Gastrocnemius medialis (tissue), 4 donors: Measurements from ENCODE around the gene CHIC2.

ENCODE experiments used
- CTCF ChIP-seq, 5 experiments: fragments of 450-650 bp in 3 of 5; fragments of 200-600 bp in 2 of 5; sonication (generic) in 2 of 5; IDR thresholded peaks in 4 of 5; conservative IDR thresholded peaks in 1 of 5; 1 replicate in 4 of 5; 2 replicates in 1 of 5; pipeline ENCODE4 v1.5.1; 2016 to 2019; ENCODE audit warnings: antibody characterized with exemption in 5 of 5, mild to moderate bottlenecking in 3 of 5, moderate library complexity in 3 of 5
- POLR2A ChIP-seq, 2 donors: fragments of 450-650 bp; IDR thresholded peaks; one replicate each; pipeline ENCODE4 v1.6.1; 2017; ENCODE audit warnings: antibody characterized with exemption in 2 of 2, mild to moderate bottlenecking in 2 of 2, moderate library complexity in 2 of 2

GRCh38 chr4:54103190-54103574 lies 38.8 kb upstream of the CHIC2 start:
- no peak for TF ChIP-seq POLR2A (IDR thresholded peaks at IDR 0.05)
- TF ChIP-seq CTCF (IDR thresholded peaks at IDR 0.05 in 4 of 5, conservative IDR thresholded peaks at IDR 0.05 in 1 of 5), result no peak
